ENCODE data around the gene PLCG2. TPM values are rescaled to one million over a fixed set of nuclear protein-coding genes. Genes with fewer than 3 reads are reported as not detected.

PLCG2 gene
- polyA plus RNA-seq, 1 experiment: 0.22 TPM

- DNase-seq (ENCODE audit: low read depth): no peak
- ChIA-PET CTCF (interaction anchor here (0.7 to 5.2 kb wide), 5 partner anchors 12 to 162 kb away, joined by 3 to 34 read pairs (median 3); no protein-coding TSS in a partner anchor), POLR2A (interaction anchor here (0.5 kb wide), 1 partner anchor 622 kb away, joined by 4 read pairs; no protein-coding TSS in a partner anchor)
- H3K27me3 ChIP-seq (ENCODE audit: control insufficient read depth, insufficient read depth, low read length): no peaks in the 10 kb centered on the region; the same call in 1 of the 2 replicates
- no peak for TF ChIP-seq CTCF (IDR thresholded peaks at IDR 0.05; ENCODE audit: insufficient read depth, low read depth, low read length)
- no peaks in the 10 kb centered on the region for H3K36me3 ChIP-seq (ENCODE audit: control insufficient read depth, insufficient read depth, low read length)
- H3K4me3 ChIP-seq (ENCODE audit: low read depth, low read length): no peak overlapping the region
Measured at GRCh38 chr16:81860287-81861266, 81.5 kb downstream of the PLCG2 start.

- POLR2A ChIA-PET: no interaction called here
- H3K4me3 ChIP-seq (ENCODE audit: low read depth, low read length): no peak overlapping the region
- CTCF ChIA-PET: interaction anchor here (0.7 to 5.2 kb wide), 5 partner anchors 12 to 161 kb away, joined by 3 to 34 read pairs (median 3); no protein-coding TSS in a partner anchor
- no peak for DNase-seq (ENCODE audit: low read depth)
- no peaks in the 10 kb centered on the region; the same call in 1 of the 2 replicates for H3K27me3 ChIP-seq (ENCODE audit: control insufficient read depth, insufficient read depth, low read length)
- TF ChIP-seq CTCF (IDR thresholded peaks at IDR 0.05; ENCODE audit: insufficient read depth, low read depth, low read length): no peak
- H3K36me3 ChIP-seq (ENCODE audit: control insufficient read depth, insufficient read depth, low read length): no peaks in the 10 kb centered on the region
Measured at GRCh38 chr16:81861503-81861902, 82.4 kb downstream of the PLCG2 start.

GRCh38 chr16:81861915-81862314 lies 82.8 kb downstream of the PLCG2 start:
- Histone ChIP-seq H3K4me3 (ENCODE audit: low read depth, low read length) (no peak overlapping the region), H3K27me3 (ENCODE audit: control insufficient read depth, insufficient read depth, low read length) (no peaks in the 10 kb centered on the region; the same call in 1 of the 2 replicates), H3K36me3 (ENCODE audit: control insufficient read depth, insufficient read depth, low read length) (no peaks in the 10 kb centered on the region)
- no peak for DNase-seq (ENCODE audit: low read depth)
- POLR2A ChIA-PET: no interaction called here
- TF ChIP-seq CTCF (IDR thresholded peaks at IDR 0.05; ENCODE audit: insufficient read depth, low read depth, low read length): no peak
- CTCF ChIA-PET: interaction anchor here (1.6 to 5.2 kb wide), 2 partner anchors 12 to 24 kb away, joined by 3 to 34 read pairs; no protein-coding TSS in a partner anchor

GRCh38 chr16:81863630-81864352 lies 84.7 kb downstream of the PLCG2 start:
- DNase-seq (ENCODE audit: low read depth): no peak
- Histone ChIP-seq H3K27me3 (ENCODE audit: control insufficient read depth, insufficient read depth, low read length) (no peaks in the 10 kb centered on the region), H3K36me3 (ENCODE audit: control insufficient read depth, insufficient read depth, low read length) (no peaks in the 10 kb centered on the region), H3K4me3 (ENCODE audit: low read depth, low read length) (no peak overlapping the region)
- ChIA-PET CTCF (interaction anchor here (0.8 to 5.2 kb wide), 4 partner anchors 10 to 25 kb away, joined by 3 to 34 read pairs (median 6); no protein-coding TSS in a partner anchor), POLR2A (no interaction called here)
- no peak for TF ChIP-seq CTCF (IDR thresholded peaks at IDR 0.05; ENCODE audit: insufficient read depth, low read depth, low read length)
